HG03439 (cell line): ENCODE results near the gene DNAJC6.

ENCODE experiments used
- ATAC-seq: cut with Tn5 transposase; IDR thresholded peaks from one replicate; pipeline ENCODE4 v1.9.1; 2021; ENCODE audit warnings: mild to moderate bottlenecking, moderate library complexity; ENCODE audit not compliant: unreplicated experiment

Gene DNAJC6

GRCh38 chr1:65292861-65293593 is 16.3 kb upstream of the DNAJC6 start:
- no peak for ATAC-seq

- no peak for ATAC-seq
Measured at GRCh38 chr1:65297706-65298105, 11.6 kb upstream of the DNAJC6 start.

- ATAC-seq: no peak
Measured at GRCh38 chr1:65299328-65299727, 10.0 kb upstream of the DNAJC6 start.

- no peak for ATAC-seq
Measured at GRCh38 chr1:65308781-65309303, 501 bp upstream of the DNAJC6 start.

- ATAC-seq: no peak
Measured at GRCh38 chr1:65310078-65310587, 790 bp downstream of the DNAJC6 start.

GRCh38 chr1:65311760-65312159 is 2.4 kb downstream of the DNAJC6 start:
- ATAC-seq: no peak

GRCh38 chr1:65316233-65316632 is 6.9 kb downstream of the DNAJC6 start:
- ATAC-seq: no peak

- no peak for ATAC-seq
Measured at GRCh38 chr1:65317866-65318653, 8.7 kb downstream of the DNAJC6 start.

GRCh38 chr1:65319141-65319540 is 9.8 kb downstream of the DNAJC6 start:
- no peak for ATAC-seq

GRCh38 chr1:65319754-65320153 is 10.4 kb downstream of the DNAJC6 start:
- ATAC-seq: no peak

GRCh38 chr1:65321879-65322278 is 12.5 kb downstream of the DNAJC6 start:
- no peak for ATAC-seq

- no peak for ATAC-seq
Measured at GRCh38 chr1:65323246-65323645, 13.9 kb downstream of the DNAJC6 start.

- ATAC-seq: no peak
Measured at GRCh38 chr1:65330021-65330420, 20.7 kb downstream of the DNAJC6 start.

- ATAC-seq: no peak
Measured at GRCh38 chr1:65330822-65331221, 21.5 kb downstream of the DNAJC6 start.

- ATAC-seq: no peak
Measured at GRCh38 chr1:65332821-65333220, 23.5 kb downstream of the DNAJC6 start.

- no peak for ATAC-seq
Measured at GRCh38 chr1:65334081-65334480, 24.7 kb downstream of the DNAJC6 start.

GRCh38 chr1:65339866-65340468 is 30.6 kb downstream of the DNAJC6 start:
- ATAC-seq: no peak

GRCh38 chr1:65341381-65341780 is 32.0 kb downstream of the DNAJC6 start:
- no peak for ATAC-seq

GRCh38 chr1:65343286-65343685 is 33.9 kb downstream of the DNAJC6 start:
- ATAC-seq: no peak

- ATAC-seq: no peak
Measured at GRCh38 chr1:65344171-65344814, 35.0 kb downstream of the DNAJC6 start.

GRCh38 chr1:65346190-65346589 is 36.8 kb downstream of the DNAJC6 start:
- no peak for ATAC-seq
